Erythroblast (primary cell): ENCODE results near the gene REPS2.

Experiments used
- GATA1 ChIP-seq: IDR thresholded peaks from 2 replicates; pipeline ENCODE4 v1.6.1; 2011; ENCODE audit warnings: low read depth, mild to moderate bottlenecking, control low read depth, low read length, moderate library complexity
- POLR2A ChIP-seq: IDR thresholded peaks from 2 replicates; pipeline ENCODE4 v1.6.1; 2011; ENCODE audit warnings: mild to moderate bottlenecking, low read length

- TF ChIP-seq POLR2A (no peak), GATA1 (no peak)
Measured at GRCh38 chrX:16958356-16958755, 11.9 kb downstream of the REPS2 start.
